SK-N-SH (cell line): ENCODE data around the gene PDE11A. TPM values are rescaled to one million over a fixed set of nuclear protein-coding genes. Genes with fewer than 3 reads are reported as not detected.

Experiments used
- CTCF ChIA-PET: fragments of 300-600, 350-600 bp; formaldehyde crosslinking; extraction: SDS; loops from one replicate; lab custom pipeline; 2021; lab: Yijun Ruan, JAX
- POLR2A ChIA-PET: fragments of 350-600 bp; sonication (Branson Sonifier 250); formaldehyde crosslinking; extraction: SDS; loops from one replicate; lab custom pipeline; 2020; ENCODE audit warnings: antibody characterized with exemption, inconsistent platforms; lab: Yijun Ruan, JAX
- DNase-seq: peaks from one replicate; pipeline ENCODE4 v3.0.0; 2012
- H2AFZ ChIP-seq: fragments of 200-600 bp; sonication (generic); 2 replicates; pipeline ENCODE4 v1.8.1; 2016; ENCODE audit warnings: antibody characterized with exemption, mild to moderate bottlenecking, low read depth
- H3F3A ChIP-seq: fragments of 200-600 bp; sonication (generic); replicated peaks from 2 replicates; pipeline ENCODE3; 2016; ENCODE audit warnings: antibody characterized with exemption, mild to moderate bottlenecking; ENCODE audit not compliant: insufficient read depth
- H3K27ac ChIP-seq, 2 experiments: fragments of 200-500 bp in 1 of 2; fragments of 200-600 bp in 1 of 2; sonication (Bioruptor generic) in 1 of 2; sonication (generic), shearing (Covaris generic) in 1 of 2; 2 replicates each; pipeline versions ENCODE4 v1.5.1 to v1.6.1; 2014 to 2016; ENCODE audit warnings: low read depth in 2 of 2, inconsistent platforms in 1 of 2, low read length in 1 of 2, mild to moderate bottlenecking in 1 of 2, mixed read lengths in 1 of 2
- H3K27me3 ChIP-seq: fragments of 200-600 bp; sonication (generic), shearing (Covaris generic); 2 replicates; pipeline ENCODE4 v1.6.1; 2016; ENCODE audit warnings: mixed run types; ENCODE audit not compliant: insufficient read depth
- H3K36me3 ChIP-seq, 2 experiments: fragments of 200-500 bp in 1 of 2; fragments of 200-600 bp in 1 of 2; sonication (Bioruptor generic) in 1 of 2; sonication (generic) in 1 of 2; replicated peaks in 1 of 2; 2 replicates each; pipeline versions ENCODE3 to v1.5.1; 2014 to 2016; ENCODE audit warnings: low read length in 1 of 2, mild to moderate bottlenecking in 1 of 2; ENCODE audit not compliant: insufficient read depth in 2 of 2, control insufficient read depth in 1 of 2
- H3K4me1 ChIP-seq, 2 experiments: fragments of 200-500 bp in 1 of 2; fragments of 200-600 bp in 1 of 2; sonication (Bioruptor generic) in 1 of 2; sonication (generic), shearing (Covaris generic) in 1 of 2; 2 replicates each; pipeline versions ENCODE4 v1.5.1 to v1.6.1; 2014 to 2016; ENCODE audit warnings: low read depth in 1 of 2, low read length in 1 of 2, mixed run types in 1 of 2; ENCODE audit not compliant: insufficient read depth in 2 of 2, control insufficient read depth in 1 of 2
- H3K4me2 ChIP-seq: fragments of 200-600 bp; sonication (generic), shearing (Covaris generic); 2 replicates; pipeline ENCODE4 v1.6.1; 2017; ENCODE audit warnings: mixed run types
- H3K4me3 ChIP-seq, 2 experiments: fragments of 200-500 bp in 1 of 2; fragments of 200-600 bp in 1 of 2; sonication (Bioruptor generic) in 1 of 2; sonication (generic), shearing (Covaris generic) in 1 of 2; 2 replicates each; pipeline versions ENCODE4 v1.5.1 to v1.8.1; 2014 to 2016; ENCODE audit warnings: low read depth in 2 of 2, inconsistent platforms in 1 of 2, low read length in 1 of 2, mild to moderate bottlenecking in 1 of 2, mixed read lengths in 1 of 2, moderate library complexity in 1 of 2
- H3K79me2 ChIP-seq: fragments of 200-600 bp; sonication (generic); 2 replicates; pipeline ENCODE4 v1.8.1; 2017; ENCODE audit warnings: mild to moderate bottlenecking; ENCODE audit not compliant: insufficient read depth
- H3K9ac ChIP-seq: fragments of 200-600 bp; sonication (generic); 2 replicates; pipeline ENCODE4 v1.6.1; 2017; ENCODE audit warnings: mixed run types
- H3K9me2 ChIP-seq: fragments of 200-600 bp; sonication (generic); 2 replicates; pipeline ENCODE4 v1.6.1; 2017; ENCODE audit warnings: mixed run types
- H3K9me3 ChIP-seq: fragments of 200-600 bp; sonication (generic); 2 replicates; pipeline ENCODE4 v1.6.1; 2017; ENCODE audit warnings: mixed run types, mild to moderate bottlenecking, moderate library complexity
- H4K20me1 ChIP-seq: fragments of 200-600 bp; sonication (generic); 2 replicates; pipeline ENCODE4 v1.6.1; 2017; ENCODE audit warnings: mild to moderate bottlenecking, mixed run types; ENCODE audit not compliant: insufficient read depth
- GABPA ChIP-seq: IDR thresholded peaks from 2 replicates; pipeline ENCODE4 v1.4.0; 2012; ENCODE audit warnings: low read depth, mild to moderate bottlenecking
- MXI1 ChIP-seq: IDR thresholded peaks from 2 replicates; pipeline ENCODE4 v1.6.1; 2012; ENCODE audit warnings: mild to moderate bottlenecking, low read depth, low read length, improper control_type of control experiment
- NFIC ChIP-seq: IDR thresholded peaks from 2 replicates; pipeline ENCODE4 v1.4.0; 2012; ENCODE audit warnings: borderline replicate concordance
- RCOR1 ChIP-seq: fragments of 150-350 bp; IDR thresholded peaks from 2 replicates; pipeline ENCODE4 v1.6.1; 2017; ENCODE audit warnings: antibody characterized with exemption, low read length
- RFX5 ChIP-seq: IDR thresholded peaks from 2 replicates; pipeline ENCODE4 v1.6.1; 2012; ENCODE audit warnings: mild to moderate bottlenecking, improper control_type of control experiment, low read length
- SIN3A ChIP-seq: IDR thresholded peaks from 2 replicates; pipeline ENCODE4 v1.6.1; 2012; ENCODE audit warnings: low read depth, mild to moderate bottlenecking, low read length, moderate library complexity, borderline replicate concordance
- SMC3 ChIP-seq: IDR thresholded peaks from 2 replicates; pipeline ENCODE4 v1.6.1; 2012; ENCODE audit warnings: low read depth, low read length, improper control_type of control experiment
- TAF1 ChIP-seq: IDR thresholded peaks from 2 replicates; pipeline ENCODE4 v1.6.1; 2012; ENCODE audit warnings: low read depth, mild to moderate bottlenecking, low read length, moderate library complexity, borderline replicate concordance
- WGBS: methylation state at CpG from one replicate; pipeline ENCODE4 v1.1.6; 2017; ENCODE audit warnings: low lambda C conversion rate; 5-methylcytosine and 5-hydroxymethylcytosine counted together
- polyA plus RNA-seq, 3 experiments: library from polyadenylated mRNA; depleted of rRNA; stranded (reverse); fragments of >200 nt; gene quantifications; 2 replicates each; pipeline ENCODE4 v1.2.3, GENCODE V29; 2012
- small RNA-seq, 7 experiments: library from RNA; depleted of rRNA; stranded (forward); fragments of <200 nt; gene quantifications; one replicate each; pipeline ENCODE3, GENCODE V24; 2012
- TF ChIP-seq, protein P1 (sequence below): fragments of 200-600 bp; sonication (generic); IDR thresholded peaks from 2 replicates; pipeline ENCODE4 v1.6.1; 2017; ENCODE audit warnings: antibody characterized with exemption, mild to moderate bottlenecking, moderate library complexity

Gene PDE11A
- polyA plus RNA-seq, 1 of the 3 experiments (the other 2 are of a cell fraction), result 0.10 TPM

DNA sequence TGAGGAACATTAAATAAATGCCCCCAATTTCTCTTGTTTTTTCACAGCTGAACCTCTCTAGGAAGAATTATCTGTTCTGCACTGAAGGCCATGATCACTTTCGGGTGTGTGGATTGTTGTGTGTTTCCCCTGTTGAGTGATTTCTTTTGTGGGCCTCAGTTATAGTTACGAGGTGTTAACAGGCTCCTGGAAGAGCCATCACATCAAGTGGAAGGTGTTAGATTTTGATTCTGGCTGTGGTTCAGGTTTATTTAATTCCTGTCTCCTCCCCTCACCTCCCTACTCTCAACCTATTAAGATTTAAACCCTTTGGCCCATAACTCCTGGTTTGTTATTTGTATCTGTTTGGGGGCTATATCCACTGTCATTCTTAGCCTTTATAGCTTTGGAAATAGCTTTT lies 497.2 kb downstream of the PDE11A start:
- Histone ChIP-seq H3F3A (no peaks in the 10 kb centered on the region), H3K4me3 (no peak overlapping the region), H3K9me2 (0 out of 2 replicates have a peak, but pooled peaks cover 3% of the 10 kb centered on the region), H3K27ac (no peak overlapping the region), H3K4me2 (no peak overlapping the region)
- CTCF ChIA-PET, result interaction anchor here (0.6 to 1.2 kb wide), 2 partner anchors 22 to 59 kb away, joined by 3 read pairs; no protein-coding TSS in a partner anchor
- TF ChIP-seq, protein P1, sequence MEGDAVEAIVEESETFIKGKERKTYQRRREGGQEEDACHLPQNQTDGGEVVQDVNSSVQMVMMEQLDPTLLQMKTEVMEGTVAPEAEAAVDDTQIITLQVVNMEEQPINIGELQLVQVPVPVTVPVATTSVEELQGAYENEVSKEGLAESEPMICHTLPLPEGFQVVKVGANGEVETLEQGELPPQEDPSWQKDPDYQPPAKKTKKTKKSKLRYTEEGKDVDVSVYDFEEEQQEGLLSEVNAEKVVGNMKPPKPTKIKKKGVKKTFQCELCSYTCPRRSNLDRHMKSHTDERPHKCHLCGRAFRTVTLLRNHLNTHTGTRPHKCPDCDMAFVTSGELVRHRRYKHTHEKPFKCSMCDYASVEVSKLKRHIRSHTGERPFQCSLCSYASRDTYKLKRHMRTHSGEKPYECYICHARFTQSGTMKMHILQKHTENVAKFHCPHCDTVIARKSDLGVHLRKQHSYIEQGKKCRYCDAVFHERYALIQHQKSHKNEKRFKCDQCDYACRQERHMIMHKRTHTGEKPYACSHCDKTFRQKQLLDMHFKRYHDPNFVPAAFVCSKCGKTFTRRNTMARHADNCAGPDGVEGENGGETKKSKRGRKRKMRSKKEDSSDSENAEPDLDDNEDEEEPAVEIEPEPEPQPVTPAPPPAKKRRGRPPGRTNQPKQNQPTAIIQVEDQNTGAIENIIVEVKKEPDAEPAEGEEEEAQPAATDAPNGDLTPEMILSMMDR, result no peak
- TF ChIP-seq RCOR1 (no peak), NFIC (no peak), SMC3 (no peak), TAF1 (no peak), MXI1 (no peak)
- TF ChIP-seq, all 33 proteins: peak for 0
- no peak for DNase-seq
- no peak overlapping the region for H3K9ac ChIP-seq
- no peaks in the 10 kb centered on the region for H3K9me3 ChIP-seq
- WGBS, result 62% methylated on average over 2 of the region's 2 CpGs
- no peak overlapping the region for H2AFZ ChIP-seq
- H4K20me1 ChIP-seq, result no peaks in the 10 kb centered on the region
- H3K27me3 ChIP-seq, result no peaks in the 10 kb centered on the region
- H3K79me2 ChIP-seq, result no peaks in the 10 kb centered on the region
- H3K36me3 ChIP-seq, result no peaks in the 10 kb centered on the region
- H3K4me1 ChIP-seq, result peaks cover 3 to 5% of the 10 kb centered on the region in 2 experiments; a peak in 3 of 4 replicates
- POLR2A ChIA-PET, result no interaction called here

GRCh38 chr2:177574356-177574755 lies 498.2 kb downstream of the PDE11A start:
- H4K20me1 ChIP-seq, result no peaks in the 10 kb centered on the region
- H3K36me3 ChIP-seq, result no peaks in the 10 kb centered on the region
- no peaks in the 10 kb centered on the region for H3K9me3 ChIP-seq
- no peak overlapping the region for H3K9ac ChIP-seq
- CTCF ChIA-PET, result interaction anchor here (1.2 kb wide), 1 partner anchor 23 kb away, joined by 3 read pairs; no protein-coding TSS in a partner anchor
- H3F3A ChIP-seq, result no peaks in the 10 kb centered on the region
- POLR2A ChIA-PET, result no interaction called here
- H3K9me2 ChIP-seq, result 0 out of 2 replicates have a peak, but pooled peaks cover 3% of the 10 kb centered on the region
- WGBS, result 70% methylated on average over 7 of the region's 7 CpGs
- no peaks in the 10 kb centered on the region for H3K79me2 ChIP-seq
- no peak overlapping the region for H3K4me3 ChIP-seq
- no peak for DNase-seq
- peaks cover 3 to 5% of the 10 kb centered on the region in 2 experiments; a peak in 3 of 4 replicates for H3K4me1 ChIP-seq
- no peak for TF ChIP-seq GABPA
- no peak for TF ChIP-seq SIN3A
- TF ChIP-seq RFX5, result no peak
- TF ChIP-seq, all 33 proteins: peak for 0
- Histone ChIP-seq H3K27me3 (no peaks in the 10 kb centered on the region), H3K4me2 (no peak overlapping the region), H2AFZ (no peak overlapping the region), H3K27ac (no peak overlapping the region)

Small RNAs within 50 kb of the gene (small RNA-seq; reads per million reads assigned to genes)
- 0 reads per million in 7 experiments for gene AC011998.1
- gene RNU6-629P, result 0 to 0.21 (median 0) reads per million in 7 experiments

Other genes with a start within 250 kb of the PDE11A start
- 7.0 and 8.1 TPM in 2 replicates for gene RBM45, start 39.7 kb upstream of the PDE11A start, polyA plus RNA-seq (2012; rRNA removed)
- gene OSBPL6, start 121.7 kb upstream of the PDE11A start, polyA plus RNA-seq (2012; rRNA removed), result 2.7 and 3.3 TPM in 2 replicates